Body of pancreas (tissue), 4 donors: ENCODE data around the gene ATCAY. TPM values are rescaled to one million over a fixed set of nuclear protein-coding genes. Genes with fewer than 3 reads are reported as not detected.
"Not testable (repeated sequence)": the region's sequence is repeated elsewhere in the genome, so short reads cannot be mapped to it uniquely, and the experiment has no call there.

Experiments used
- ATAC-seq: fragments of 150-250 bp; one replicate; pipeline ENCODE4 v1.9.1; 2016
- DNase-seq, 4 donors: peaks; one replicate each; pipeline ENCODE4 v3.0.0-alpha.2; 2019
- H3K27ac ChIP-seq, 4 donors: fragments of 200-600 bp; sonication (generic); 1 replicate in 3 of 4; 2 replicates in 1 of 4; pipeline versions ENCODE4 v1.5.1 to v1.6.1; 2016 to 2019; ENCODE audit warnings: mild to moderate bottlenecking in 1 of 4, mixed read lengths in 1 of 4, moderate library complexity in 1 of 4
- H3K27me3 ChIP-seq, 2 donors: fragments of 200-600 bp; sonication (generic); one replicate each; pipeline ENCODE4 v1.6.0; 2016; ENCODE audit warnings: mild to moderate bottlenecking in 1 of 2
- H3K36me3 ChIP-seq, 2 donors: fragments of 200-600 bp; sonication (generic); replicated peaks in 1 of 2; 2 replicates each; pipeline ENCODE4 v1.5.1; 2016; ENCODE audit warnings: low read depth in 2 of 2; ENCODE audit not compliant: insufficient read depth in 1 of 2
- H3K4me1 ChIP-seq: fragments of 200-600 bp; sonication (generic); one replicate; pipeline ENCODE4 v1.6.0; 2016
- H3K4me3 ChIP-seq, 2 donors: fragments of 200-600 bp; sonication (generic); 1 replicate in 1 of 2; 2 replicates in 1 of 2; pipeline ENCODE4 v1.5.1; 2016 to 2019
- H3K9me3 ChIP-seq, 3 donors: fragments of 200-600 bp; sonication (generic); 1 replicate in 2 of 3; 2 replicates in 1 of 3; pipeline ENCODE4 v1.5.1; 2016
- CTCF ChIP-seq, 7 experiments: fragments of 450-650 bp in 4 of 7; fragments of 200-600 bp in 3 of 7; sonication (generic) in 3 of 7; IDR thresholded peaks; one replicate each; pipeline ENCODE4 v1.5.1; 2016 to 2019; ENCODE audit warnings: antibody characterized with exemption in 7 of 7
- POLR2A ChIP-seq, 3 donors: fragments of 450-650 bp; IDR thresholded peaks; one replicate each; pipeline ENCODE4 v1.6.1; 2016; ENCODE audit warnings: antibody characterized with exemption in 3 of 3, mild to moderate bottlenecking in 2 of 3
- WGBS, 2 donors: methylation state at CpG; one replicate each; pipeline ENCODE4 v1.1.5; 2017; 5-methylcytosine and 5-hydroxymethylcytosine counted together
- intact Hi-C: fragments of 100-400 bp; cut with DNase I; formaldehyde crosslinking; loops from one replicate; pipeline ENCODE4 v1.15.1; 2023
- total RNA-seq, 2 donors: library from RNA; depleted of rRNA; stranded (reverse); fragments of >200 nt; gene quantifications; one replicate each; pipeline ENCODE4 v1.1.0, GENCODE V29; 2016

The ATCAY gene
- total RNA-seq, 2 donors from 2014 or later: 1.6 TPM; not detected in 1

- H3K4me1 ChIP-seq: peaks cover 44% of the 10 kb centered on the region
- H3K27ac ChIP-seq: no peak overlapping the region
- WGBS, 2 donors: 90 to 94% methylated on average over 43 of the region's 60 CpGs
- peaks cover 17 to 32% of the 10 kb centered on the region in 2 donors for H3K36me3 ChIP-seq
- no peak overlapping the region for H3K4me3 ChIP-seq
- intact Hi-C loops: no loop called here
- DNase-seq (no peak), ATAC-seq (no peak)
- H3K27me3 ChIP-seq: no peaks in the 10 kb centered on the region
- no peaks in the 10 kb centered on the region for H3K9me3 ChIP-seq
- TF ChIP-seq POLR2A (IDR thresholded peaks at IDR 0.05) (no peak), CTCF (IDR thresholded peaks at IDR 0.05) (no peak)
Measured at GRCh38 chr19:3964256-3965194, 84.0 kb downstream of the ATCAY start.

- TF ChIP-seq POLR2A (IDR thresholded peaks at IDR 0.05) (peak in 1 of 3 donors; percentile 19), CTCF (IDR thresholded peaks at IDR 0.05) (no peak)
- Histone ChIP-seq H3K4me1 (peaks cover 53% of the 10 kb centered on the region), H3K9me3 (no peaks in the 10 kb centered on the region), H3K27ac (peak overlapping the region; percentile 82 to 94 (median 92)), H3K4me3 (no peak overlapping the region), H3K27me3 (no peaks in the 10 kb centered on the region), H3K36me3 (peaks cover 17 to 21% of the 10 kb centered on the region in 2 donors)
- WGBS, 2 donors: 42 to 45% methylated on average over 20 to 30 of the region's 30 CpGs
- intact Hi-C loops: no loop called here
- peak; percentile 83 to 91 (median 89) for DNase-seq
- ATAC-seq: peak; percentile 38
Measured at GRCh38 chr19:3966051-3967017, 85.8 kb downstream of the ATCAY start.

GRCh38 chr19:3967983-3968382 lies 87.5 kb downstream of the ATCAY start:
- DNase-seq, ATAC-seq, H3K27me3 ChIP-seq, H3K4me3 ChIP-seq, intact Hi-C loops, H3K9me3 ChIP-seq: not testable (repeated sequence)
- H3K4me1 ChIP-seq: peaks cover 61% of the 10 kb centered on the region
- peak overlapping the region; percentile 82 to 94 (median 92) for H3K27ac ChIP-seq
- peaks cover 9 to 14% of the 10 kb centered on the region in 2 donors for H3K36me3 ChIP-seq
- 87 to 92% methylated on average over 12 of the region's 12 CpGs for WGBS, 2 donors

- peaks cover 3 to 6% of the 10 kb centered on the region in 2 donors for H3K36me3 ChIP-seq
- H3K9me3 ChIP-seq: no peaks in the 10 kb centered on the region
- H3K27me3 ChIP-seq: no peaks in the 10 kb centered on the region
- intact Hi-C loops: no loop called here
- 36 to 41% methylated on average over 9 of the region's 9 CpGs for WGBS, 2 donors
- TF ChIP-seq CTCF (IDR thresholded peaks at IDR 0.05): peak in 1 of 7 experiments; percentile 2
- peak; percentile 21 to 39 (median 33) for TF ChIP-seq POLR2A (IDR thresholded peaks at IDR 0.05)
- peak overlapping the region; percentile 82 to 94 (median 92) for H3K27ac ChIP-seq
- H3K4me3 ChIP-seq: no peak overlapping the region
- ATAC-seq (peak; percentile 66), DNase-seq (peak; percentile 81 to 91 (median 86))
- peaks cover 61% of the 10 kb centered on the region for H3K4me1 ChIP-seq
Measured at GRCh38 chr19:3968556-3969434, 88.3 kb downstream of the ATCAY start.
